CD4-positive, alpha-beta T cell treated with Interleukin-6 for 4 hours (primary cell): ENCODE results near the gene RGS5.
"Not testable (repeated sequence)": the region's sequence is repeated elsewhere in the genome, so short reads cannot be mapped to it uniquely, and the experiment has no call there.

Experiments
- DNase-seq: peaks from one replicate; pipeline ENCODE4 v3.0.0-alpha.2; 2020; ENCODE audit warnings: mixed read lengths

RGS5 gene

GRCh38 chr1:163202833-163203451 is at the start of gene RGS5:
RGS5 (minus strand) TSS chr1:163202916; CDS start chr1:163202835, 81 bp downstream.
- DNase-seq = no peak

- no peak for DNase-seq
Observed at GRCh38 chr1:163250382-163250974, 47.8 kb upstream of the RGS5 start.

- no peak for DNase-seq
Observed at GRCh38 chr1:163248064-163248463, 45.3 kb upstream of the RGS5 start.

- not testable (repeated sequence) for DNase-seq
Observed at GRCh38 chr1:163244648-163245047, 41.9 kb upstream of the RGS5 start.

GRCh38 chr1:163241746-163242145 is 39.0 kb upstream of the RGS5 start:
- DNase-seq = no peak

GRCh38 chr1:163240705-163241104 is 38.0 kb upstream of the RGS5 start:
- no peak for DNase-seq

- DNase-seq = not testable (repeated sequence)
Observed at GRCh38 chr1:163233643-163234042, 30.9 kb upstream of the RGS5 start.

GRCh38 chr1:163231385-163231784 is 28.7 kb upstream of the RGS5 start:
- DNase-seq = no peak

- DNase-seq = no peak
Observed at GRCh38 chr1:163230827-163231226, 28.1 kb upstream of the RGS5 start.

GRCh38 chr1:163228271-163228670 is 25.6 kb upstream of the RGS5 start:
- not testable (repeated sequence) for DNase-seq

GRCh38 chr1:163227126-163227525 is 24.4 kb upstream of the RGS5 start:
- DNase-seq = no peak

GRCh38 chr1:163213626-163214025 is 10.9 kb upstream of the RGS5 start:
- no peak for DNase-seq

GRCh38 chr1:163211667-163212066 is 9.0 kb upstream of the RGS5 start:
- no peak for DNase-seq

- DNase-seq = no peak
Observed at GRCh38 chr1:163205513-163205912, 2.8 kb upstream of the RGS5 start.

GRCh38 chr1:163203561-163203960 is 845 bp upstream of the RGS5 start:
- no peak for DNase-seq

GRCh38 chr1:163201906-163202305 is 810 bp downstream of the RGS5 start:
- DNase-seq = no peak

- DNase-seq = no peak
Observed at GRCh38 chr1:163197022-163197421, 5.7 kb downstream of the RGS5 start.

- no peak for DNase-seq
Observed at GRCh38 chr1:163196449-163196787, 6.3 kb downstream of the RGS5 start.

- no peak for DNase-seq
Observed at GRCh38 chr1:163195728-163196448, 6.8 kb downstream of the RGS5 start.

GRCh38 chr1:163191301-163191700 is 11.4 kb downstream of the RGS5 start:
- no peak for DNase-seq

- DNase-seq = no peak
Observed at GRCh38 chr1:163188947-163189346, 13.8 kb downstream of the RGS5 start.

- DNase-seq = no peak
Observed at GRCh38 chr1:163187849-163188248, 14.9 kb downstream of the RGS5 start.

GRCh38 chr1:163186862-163187261 is 15.9 kb downstream of the RGS5 start:
- no peak for DNase-seq

- no peak for DNase-seq
Observed at GRCh38 chr1:163182330-163182949, 20.3 kb downstream of the RGS5 start.
